ENCODE results near the gene ZFHX2.

ZFHX2 gene

GRCh38 chr14:23536494-23536893, 15.1 kb downstream of the ZFHX2 start:
- Histone ChIP-seq H3K9ac (ENCODE audit: low read length) (no peak overlapping the region), H4K20me1 (ENCODE audit: insufficient read depth, low read length) (no peaks in the 10 kb centered on the region), H3K27ac (ENCODE audit: low read length) (no peak overlapping the region), H3F3A (ENCODE audit: insufficient read depth, low read length) (no peaks in the 10 kb centered on the region), H3K36me3 (replicated peaks; ENCODE audit: insufficient read depth, low read length) (no peaks in the 10 kb centered on the region), H3K4me2 (ENCODE audit: low read depth, low read length) (no peak overlapping the region), H3K79me2 (ENCODE audit: low read length) (no peaks in the 10 kb centered on the region), H3K9me2 (replicated peaks; ENCODE audit: insufficient read depth, low read length) (no peaks in the 10 kb centered on the region), H2AFZ (ENCODE audit: low read length) (no peak overlapping the region), H3K4me1 (ENCODE audit: low read length) (no peaks in the 10 kb centered on the region), H3K9me3 (replicated peaks; ENCODE audit: insufficient read depth, low read length) (no peaks in the 10 kb centered on the region), H3K4me3 (ENCODE audit: low read length) (no peak overlapping the region), H3K27me3 (replicated peaks; ENCODE audit: insufficient read depth, low read length) (no peaks in the 10 kb centered on the region)
- no peak for DNase-seq
- TF ChIP-seq EZH2 (optimal IDR thresholded peaks at IDR 0.05; ENCODE audit: low read depth, low read length) (no peak), EZH2phosphoT487 (IDR thresholded peaks at IDR 0.05; ENCODE audit: low read length) (no peak), CTCF (IDR thresholded peaks at IDR 0.05; ENCODE audit: low read length) (no peak)

- DNase-seq, result no peak
- no peaks in the 10 kb centered on the region for H3K9me3 ChIP-seq (replicated peaks; ENCODE audit: insufficient read depth, low read length)
- H2AFZ ChIP-seq (ENCODE audit: low read length), result no peak overlapping the region
Measured at GRCh38 chr14:23535943-23536342, 15.6 kb downstream of the ZFHX2 start.

GRCh38 chr14:23533652-23534435, 17.7 kb downstream of the ZFHX2 start:
- Histone ChIP-seq H3K9ac (ENCODE audit: low read length) (no peak overlapping the region), H3K9me3 (replicated peaks; ENCODE audit: insufficient read depth, low read length) (no peaks in the 10 kb centered on the region), H3K27me3 (replicated peaks; ENCODE audit: insufficient read depth, low read length) (no peaks in the 10 kb centered on the region)

More at GRCh38 chr14:23535943-23536342, 15.6 kb downstream of the ZFHX2 start:
- no peaks in the 10 kb centered on the region for H3K27me3 ChIP-seq (replicated peaks; ENCODE audit: insufficient read depth, low read length)
- H4K20me1 ChIP-seq (ENCODE audit: insufficient read depth, low read length), result no peaks in the 10 kb centered on the region
- no peaks in the 10 kb centered on the region for H3F3A ChIP-seq (ENCODE audit: insufficient read depth, low read length)
- H3K36me3 ChIP-seq (replicated peaks; ENCODE audit: insufficient read depth, low read length), result no peaks in the 10 kb centered on the region
- no peaks in the 10 kb centered on the region for H3K9me2 ChIP-seq (replicated peaks; ENCODE audit: insufficient read depth, low read length)
- H3K4me1 ChIP-seq (ENCODE audit: low read length), result no peaks in the 10 kb centered on the region
- H3K9ac ChIP-seq (ENCODE audit: low read length), result no peak overlapping the region
- H3K4me3 ChIP-seq (ENCODE audit: low read length), result no peak overlapping the region
- H3K27ac ChIP-seq (ENCODE audit: low read length), result no peak overlapping the region
- no peak for TF ChIP-seq EZH2 (optimal IDR thresholded peaks at IDR 0.05; ENCODE audit: low read depth, low read length)
- no peak overlapping the region for H3K4me2 ChIP-seq (ENCODE audit: low read depth, low read length)
- H3K79me2 ChIP-seq (ENCODE audit: low read length), result no peaks in the 10 kb centered on the region

GRCh38 chr14:23532658-23533057, 18.9 kb downstream of the ZFHX2 start:
- Histone ChIP-seq H3F3A (ENCODE audit: insufficient read depth, low read length) (no peaks in the 10 kb centered on the region), H4K20me1 (ENCODE audit: insufficient read depth, low read length) (no peaks in the 10 kb centered on the region), H3K27ac (ENCODE audit: low read length) (no peak overlapping the region), H3K9me3 (replicated peaks; ENCODE audit: insufficient read depth, low read length) (no peaks in the 10 kb centered on the region), H3K9me2 (replicated peaks; ENCODE audit: insufficient read depth, low read length) (no peaks in the 10 kb centered on the region), H3K36me3 (replicated peaks; ENCODE audit: insufficient read depth, low read length) (no peaks in the 10 kb centered on the region), H3K4me1 (ENCODE audit: low read length) (no peaks in the 10 kb centered on the region), H2AFZ (ENCODE audit: low read length) (no peak overlapping the region), H3K4me3 (ENCODE audit: low read length) (no peak overlapping the region), H3K9ac (ENCODE audit: low read length) (no peak overlapping the region), H3K79me2 (ENCODE audit: low read length) (no peaks in the 10 kb centered on the region), H3K4me2 (ENCODE audit: low read depth, low read length) (no peak overlapping the region), H3K27me3 (replicated peaks; ENCODE audit: insufficient read depth, low read length) (no peaks in the 10 kb centered on the region)
- no peak for DNase-seq
- TF ChIP-seq EZH2 (optimal IDR thresholded peaks at IDR 0.05; ENCODE audit: low read depth, low read length), result no peak
- no peak for TF ChIP-seq EZH2phosphoT487 (IDR thresholded peaks at IDR 0.05; ENCODE audit: low read length)
- no peak for TF ChIP-seq CTCF (IDR thresholded peaks at IDR 0.05; ENCODE audit: low read length)

More at GRCh38 chr14:23533652-23534435, 17.7 kb downstream of the ZFHX2 start:
- no peaks in the 10 kb centered on the region for H3F3A ChIP-seq (ENCODE audit: insufficient read depth, low read length)
- no peaks in the 10 kb centered on the region for H3K4me1 ChIP-seq (ENCODE audit: low read length)
- no peak overlapping the region for H2AFZ ChIP-seq (ENCODE audit: low read length)
- H4K20me1 ChIP-seq (ENCODE audit: insufficient read depth, low read length), result no peaks in the 10 kb centered on the region
- H3K36me3 ChIP-seq (replicated peaks; ENCODE audit: insufficient read depth, low read length), result no peaks in the 10 kb centered on the region
- H3K4me2 ChIP-seq (ENCODE audit: low read depth, low read length), result no peak overlapping the region
- no peak overlapping the region for H3K4me3 ChIP-seq (ENCODE audit: low read length)
- H3K27ac ChIP-seq (ENCODE audit: low read length), result no peak overlapping the region
- no peak for TF ChIP-seq EZH2phosphoT487 (IDR thresholded peaks at IDR 0.05; ENCODE audit: low read length)
- TF ChIP-seq EZH2 (optimal IDR thresholded peaks at IDR 0.05; ENCODE audit: low read depth, low read length), result no peak
- no peaks in the 10 kb centered on the region for H3K79me2 ChIP-seq (ENCODE audit: low read length)
- no peak for DNase-seq
- H3K9me2 ChIP-seq (replicated peaks; ENCODE audit: insufficient read depth, low read length), result no peaks in the 10 kb centered on the region

All from MM.1S (cell line).